Liver (tissue), 9 donors: ENCODE measurements around the gene ADORA2A. TPM values are rescaled to one million over a fixed set of nuclear protein-coding genes. Genes with fewer than 3 reads are reported as not detected.
A peak's percentile ranks its signal among the peaks of the same experiment; 100 is the strongest.

Source experiments
- DNase-seq: peaks from one replicate; pipeline ENCODE4 v3.0.0-alpha.2; 2017; ENCODE audit warnings: low spot score
- H3K27ac ChIP-seq, 2 donors: one replicate each; pipeline ENCODE4 v1.7.0; 2013; ENCODE audit warnings: inconsistent platforms in 2 of 2, low read length in 2 of 2, control low read depth in 1 of 2, low read depth in 1 of 2, mild to moderate bottlenecking in 1 of 2
- H3K27me3 ChIP-seq, 4 donors: one replicate each; pipeline versions ENCODE4 v1.6.1 to v1.7.0; 2013; ENCODE audit warnings: low read length in 3 of 4, inconsistent platforms in 1 of 4, mild to moderate bottlenecking in 1 of 4, moderate library complexity in 1 of 4; ENCODE audit not compliant: control insufficient read depth in 4 of 4, insufficient read depth in 4 of 4
- H3K36me3 ChIP-seq, 4 donors: one replicate each; pipeline versions ENCODE4 v1.6.1 to v1.7.0; 2013; ENCODE audit warnings: low read length in 3 of 4, mild to moderate bottlenecking in 3 of 4, low read depth in 1 of 4, moderate library complexity in 1 of 4; ENCODE audit not compliant: control insufficient read depth in 4 of 4, insufficient read depth in 3 of 4
- H3K4me1 ChIP-seq, 4 donors: one replicate each; pipeline versions ENCODE4 v1.6.1 to v1.7.0; 2013; ENCODE audit warnings: low read length in 3 of 4, mild to moderate bottlenecking in 3 of 4, moderate library complexity in 1 of 4; ENCODE audit not compliant: control insufficient read depth in 4 of 4, insufficient read depth in 4 of 4
- H3K4me3 ChIP-seq, 3 donors: one replicate each; pipeline versions ENCODE4 v1.6.1 to v1.7.0; 2013; ENCODE audit warnings: low read length in 3 of 3, control low read depth in 1 of 3, low read depth in 1 of 3, mild to moderate bottlenecking in 1 of 3
- H3K9ac ChIP-seq, 2 donors: one replicate each; pipeline ENCODE4 v1.7.0; 2013; ENCODE audit warnings: low read length in 2 of 2, mild to moderate bottlenecking in 2 of 2, moderate library complexity in 2 of 2, control low read depth in 1 of 2, low read depth in 1 of 2
- H3K9me3 ChIP-seq, 4 donors: one replicate each; pipeline versions ENCODE4 v1.6.1 to v1.7.0; 2013; ENCODE audit warnings: low read length in 3 of 4; ENCODE audit not compliant: control insufficient read depth in 4 of 4
- ATF3 ChIP-seq: IDR thresholded peaks from 2 replicates; pipeline ENCODE4 v1.6.1; 2016; ENCODE audit warnings: antibody characterized with exemption
- FOXA1 ChIP-seq: IDR thresholded peaks from 2 replicates; pipeline ENCODE4 v1.6.1; 2016; ENCODE audit warnings: antibody characterized with exemption
- HNF4G ChIP-seq: IDR thresholded peaks from 2 replicates; pipeline ENCODE4 v1.6.1; 2016; ENCODE audit warnings: antibody characterized with exemption
- JUND ChIP-seq, 2 donors: IDR thresholded peaks; 2 replicates each; pipeline ENCODE4 v1.6.1; 2016; ENCODE audit warnings: antibody characterized with exemption in 2 of 2
- MAX ChIP-seq: IDR thresholded peaks from 2 replicates; pipeline ENCODE4 v1.6.1; 2016; ENCODE audit warnings: antibody characterized with exemption
- NR2F2 ChIP-seq: IDR thresholded peaks from 2 replicates; pipeline ENCODE4 v1.6.1; 2016; ENCODE audit warnings: antibody characterized with exemption
- RAD21 ChIP-seq, 2 donors: IDR thresholded peaks; 2 replicates each; pipeline ENCODE4 v1.6.1; 2016; ENCODE audit warnings: antibody characterized with exemption in 2 of 2, mild to moderate bottlenecking in 2 of 2
- REST ChIP-seq: IDR thresholded peaks from 2 replicates; pipeline ENCODE4 v1.6.1; 2016; ENCODE audit warnings: antibody characterized with exemption, mild to moderate bottlenecking
- RXRA ChIP-seq, 2 donors: IDR thresholded peaks; 2 replicates each; pipeline ENCODE4 v1.6.1; 2017 to 2018; ENCODE audit warnings: antibody characterized with exemption in 2 of 2, mild to moderate bottlenecking in 1 of 2
- SP1 ChIP-seq: IDR thresholded peaks from 2 replicates; pipeline ENCODE4 v1.6.1; 2018; ENCODE audit warnings: antibody characterized with exemption, mild to moderate bottlenecking
- TAF1 ChIP-seq: conservative IDR thresholded peaks from 2 replicates; pipeline ENCODE4 v1.6.1; 2016; ENCODE audit warnings: antibody characterized with exemption, mild to moderate bottlenecking
- YY1 ChIP-seq: IDR thresholded peaks from 2 replicates; pipeline ENCODE4 v1.6.1; 2016; ENCODE audit warnings: antibody characterized with exemption, mild to moderate bottlenecking
- WGBS: extraction: QIAGEN DNeasy Blood & Tissue Kit; methylation state at CpG from one replicate; pipeline ENCODE4 v1.1.7; 2013; 5-methylcytosine and 5-hydroxymethylcytosine counted together
- polyA plus RNA-seq, 2 donors: library from polyadenylated mRNA; stranded (reverse) in 1 of 2; unstranded in 1 of 2; fragments of 200-250 nt in 1 of 2; fragments of >200 nt in 1 of 2; fragmentation: Nextera tagmentation in 1 of 2; extraction: Ambion mirVana in 1 of 2; gene quantifications; one replicate each; pipeline versions ENCODE4 v1.2.1 to v1.2.3, GENCODE V29; 2013 to 2015
- total RNA-seq, 2 donors: library from RNA; depleted of rRNA; stranded (reverse); fragments of >200 nt; gene quantifications; one replicate each; pipeline ENCODE4 v1.2.3, GENCODE V29; 2014
- donor health status: healthy.
- donor health status: healthy.
- donor health status: healthy.
- donor health status: healthy.
- donor health status: healthy.

Gene ADORA2A
- total and polyA plus RNA-seq, 4 donors = 3.4 to 5.4 (median 3.9) TPM

GRCh38 chr22:24455751-24456426 lies 28.5 kb downstream of the ADORA2A start:
- no peak for DNase-seq
- peaks cover 0 to 18% (median 6%) of the 10 kb centered on the region in 4 donors for H3K4me1 ChIP-seq
- peaks cover 0 to 12% (median 5%) of the 10 kb centered on the region in 4 donors for H3K36me3 ChIP-seq
- H3K27me3 ChIP-seq = no peaks in the 10 kb centered on the region
- WGBS = 48% methylated on average over 9 of the region's 9 CpGs
- H3K27ac ChIP-seq = no peak overlapping the region
- H3K9me3 ChIP-seq = no peaks in the 10 kb centered on the region
- TF ChIP-seq RXRA (IDR thresholded peaks at IDR 0.05) (no peak), RAD21 (IDR thresholded peaks at IDR 0.05) (peak; percentile 19 to 45), SP1 (peak; percentile 47), NR2F2 (peak; percentile 64)
- H3K4me3 ChIP-seq = no peak overlapping the region
- H3K9ac ChIP-seq = no peak overlapping the region

- TF ChIP-seq ATF3 (no peak), TAF1 (no peak), MAX (no peak), HNF4G (no peak)
- Histone ChIP-seq H3K9ac (no peak overlapping the region), H3K36me3 (peaks cover 0 to 12% (median 7%) of the 10 kb centered on the region in 4 donors), H3K9me3 (no peaks in the 10 kb centered on the region), H3K27ac (no peak overlapping the region), H3K27me3 (no peaks in the 10 kb centered on the region), H3K4me3 (no peak overlapping the region), H3K4me1 (peaks cover 0 to 18% (median 6%) of the 10 kb centered on the region in 4 donors)
- DNase-seq = no peak
- 92% methylated on average over 3 of the region's 3 CpGs for WGBS
These were observed 30.6 kb downstream of the ADORA2A start for GRCh38 chr22:24457894-24458420.

- no peak overlapping the region for H3K9ac ChIP-seq
- no peak overlapping the region for H3K4me3 ChIP-seq
- H3K36me3 ChIP-seq = peaks cover 0 to 12% (median 7%) of the 10 kb centered on the region in 4 donors
- H3K4me1 ChIP-seq = peaks cover 0 to 21% (median 7%) of the 10 kb centered on the region in 4 donors
- DNase-seq = no peak
- peak overlapping the region in 1 of 2 donors; percentile 40 for H3K27ac ChIP-seq
- H3K9me3 ChIP-seq = no peaks in the 10 kb centered on the region
- WGBS = 86% methylated on average over 1 of the region's 1 CpG
- TF ChIP-seq JUND (IDR thresholded peaks at IDR 0.05) (no peak), NR2F2 (peak; percentile 22)
- H3K27me3 ChIP-seq = no peaks in the 10 kb centered on the region
These were observed 32.5 kb downstream of the ADORA2A start for GRCh38 chr22:24459911-24460310.

GRCh38 chr22:24460418-24461089 lies 33.2 kb downstream of the ADORA2A start:
- H3K9ac ChIP-seq = no peak overlapping the region
- no peak for TF ChIP-seq FOXA1
- no peak for TF ChIP-seq REST
- no peak for TF ChIP-seq YY1
- no peak for TF ChIP-seq MAX
- TF ChIP-seq JUND (IDR thresholded peaks at IDR 0.05) = no peak
- TF ChIP-seq SP1 = no peak

More at GRCh38 chr22:24460418-24461089, 33.2 kb downstream of the ADORA2A start:
- Histone ChIP-seq H3K9me3 (no peaks in the 10 kb centered on the region), H3K4me3 (no peak overlapping the region), H3K27me3 (no peaks in the 10 kb centered on the region), H3K4me1 (peaks cover 0 to 15% (median 3%) of the 10 kb centered on the region in 4 donors), H3K27ac (no peak overlapping the region), H3K36me3 (peaks cover 0 to 12% (median 8%) of the 10 kb centered on the region in 4 donors)
- WGBS = 73% methylated on average over 10 of the region's 10 CpGs
- DNase-seq = no peak
